ENCODE results near the gene SH3BP2. TPM values are rescaled to one million over a fixed set of nuclear protein-coding genes. Genes with fewer than 3 reads are reported as not detected.

Gene SH3BP2
- total RNA-seq, 2 donors from 2014 or later = 20.1 to 25.2 TPM

DNA sequence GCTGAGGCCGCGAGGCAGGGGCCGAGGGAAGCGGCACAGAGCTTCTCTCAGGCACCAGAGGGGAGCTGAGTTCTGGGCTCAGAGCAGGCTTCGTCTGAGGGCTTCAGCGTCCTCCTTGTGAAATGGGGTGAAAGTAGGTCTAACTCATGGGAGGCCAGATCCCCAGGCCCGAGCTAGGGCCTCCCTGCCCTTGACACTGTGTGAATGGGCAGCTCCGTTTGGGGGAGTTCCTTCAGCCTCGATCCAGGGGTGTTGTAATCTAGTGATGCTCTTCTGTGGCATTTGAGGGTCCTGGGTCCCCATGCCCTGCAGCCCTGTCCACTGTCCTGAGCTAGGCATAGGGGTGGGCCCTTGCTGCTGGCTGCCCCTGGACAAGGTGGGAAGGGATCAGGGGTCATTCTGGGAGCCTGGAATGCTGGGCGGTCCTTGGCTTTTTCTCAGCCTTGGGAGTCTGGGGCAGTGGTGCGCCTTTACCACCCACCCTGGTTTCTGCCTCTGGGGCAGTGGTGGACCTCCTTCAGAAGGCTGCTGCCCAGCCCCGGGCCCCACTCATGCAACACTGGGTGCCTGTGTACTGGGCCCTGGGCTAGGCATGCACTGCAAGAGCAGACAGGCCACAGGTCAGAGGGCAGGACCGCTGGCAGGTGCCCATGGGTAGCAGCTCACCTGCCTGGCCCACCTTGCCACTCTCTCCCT is 4.1 kb downstream of the SH3BP2 start:
- Histone ChIP-seq H3K27me3 (no peaks in the 10 kb centered on the region), H3K4me1 (peaks cover 0 to 97% of the 10 kb centered on the region in 2 donors), H3K9me3 (no peaks in the 10 kb centered on the region), H3K4me3 (no peak overlapping the region), H3K27ac (peak overlapping the region; percentile 81 to 88), H3K36me3 (no peaks in the 10 kb centered on the region)
- no peak for TF ChIP-seq CTCF (IDR thresholded peaks at IDR 0.05)
- no peak for DNase-seq (ENCODE audit: low spot score)

GRCh38 chr4:2797545-2798305 is 4.8 kb downstream of the SH3BP2 start:
- Histone ChIP-seq H3K4me1 (peaks cover 0 to 94% of the 10 kb centered on the region in 2 donors), H3K27me3 (no peaks in the 10 kb centered on the region), H3K36me3 (no peaks in the 10 kb centered on the region), H3K4me3 (no peak overlapping the region), H3K27ac (peak overlapping the region; percentile 81 to 88), H3K9me3 (no peaks in the 10 kb centered on the region)
- no peak for DNase-seq (ENCODE audit: low spot score)
- no peak for TF ChIP-seq CTCF (IDR thresholded peaks at IDR 0.05)

GRCh38 chr4:2798399-2799223 is 5.7 kb downstream of the SH3BP2 start:
- Histone ChIP-seq H3K9me3 (no peaks in the 10 kb centered on the region), H3K27me3 (no peaks in the 10 kb centered on the region), H3K4me3 (peak overlapping the region in 1 of 2 donors; percentile 30), H3K4me1 (peaks cover 0 to 97% of the 10 kb centered on the region in 2 donors), H3K36me3 (no peaks in the 10 kb centered on the region), H3K27ac (peak overlapping the region; percentile 81 to 88)
- DNase-seq (ENCODE audit: low spot score) = no peak
- no peak for TF ChIP-seq CTCF (IDR thresholded peaks at IDR 0.05)

DNA sequence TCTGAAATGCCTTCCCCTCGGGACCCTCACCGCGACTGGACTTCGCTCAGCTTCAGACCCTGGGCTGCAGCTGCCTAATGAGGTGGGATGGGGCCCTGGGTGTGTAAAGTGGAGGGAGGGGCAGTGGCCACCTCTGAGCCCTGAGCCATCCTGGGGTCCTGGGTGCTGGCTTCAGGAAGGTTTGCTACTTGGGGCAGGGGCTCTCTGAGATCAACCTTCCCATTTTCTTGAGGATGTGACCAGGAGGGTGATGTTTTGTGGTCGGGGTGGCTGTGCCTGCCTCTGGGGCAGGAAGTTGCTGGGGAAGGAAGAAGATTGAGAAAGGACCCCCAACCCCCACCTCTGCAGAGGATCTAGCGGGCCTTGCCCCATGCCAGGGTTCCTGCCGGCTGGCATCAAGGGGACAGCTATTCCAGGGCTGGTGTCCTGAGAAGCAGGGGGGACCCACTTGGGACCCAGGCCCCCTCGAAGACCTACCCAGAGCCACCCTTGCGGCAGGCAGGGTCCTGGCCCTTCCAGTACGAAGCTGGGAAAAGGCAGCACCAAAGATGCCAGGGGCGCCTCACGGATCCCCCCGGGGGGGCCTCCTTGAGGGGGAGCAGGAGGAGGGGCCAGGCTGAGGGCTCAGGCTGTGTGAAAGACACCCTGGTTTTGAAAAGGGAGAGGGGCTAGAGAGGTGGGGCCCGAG is 6.5 kb downstream of the SH3BP2 start:
- Histone ChIP-seq H3K27me3 (no peaks in the 10 kb centered on the region), H3K36me3 (no peaks in the 10 kb centered on the region), H3K27ac (peak overlapping the region; percentile 81 to 88), H3K9me3 (no peaks in the 10 kb centered on the region), H3K4me3 (peak overlapping the region in 1 of 2 donors; percentile 30), H3K4me1 (peaks cover 0 to 97% of the 10 kb centered on the region in 2 donors)
- TF ChIP-seq CTCF (IDR thresholded peaks at IDR 0.05) = no peak
- no peak for DNase-seq (ENCODE audit: low spot score)

GRCh38 chr4:2799971-2800690 is 7.2 kb downstream of the SH3BP2 start:
- DNase-seq (ENCODE audit: low spot score) = no peak
- Histone ChIP-seq H3K27ac (peak overlapping the region; percentile 81 to 88), H3K4me3 (peak overlapping the region in 1 of 2 donors; percentile 30), H3K27me3 (no peaks in the 10 kb centered on the region), H3K9me3 (no peaks in the 10 kb centered on the region), H3K4me1 (peaks cover 0 to 97% of the 10 kb centered on the region in 2 donors), H3K36me3 (no peaks in the 10 kb centered on the region)
- peak in 1 of 2 donors; percentile 34 for TF ChIP-seq CTCF (IDR thresholded peaks at IDR 0.05)

Data from right atrium auricular region (tissue), 2 donors.